HG02610 (cell line): Measurements from ENCODE around the gene DPAGT1.

Experiments
- ATAC-seq: cut with Tn5 transposase; IDR thresholded peaks from one replicate; pipeline ENCODE4 v1.9.1; 2021; ENCODE audit warnings: mild to moderate bottlenecking, moderate library complexity; ENCODE audit not compliant: unreplicated experiment

Gene DPAGT1

GRCh38 chr11:119095066-119095880, 6.4 kb downstream of the DPAGT1 start:
- peak; percentile 84 for ATAC-seq

DNA sequence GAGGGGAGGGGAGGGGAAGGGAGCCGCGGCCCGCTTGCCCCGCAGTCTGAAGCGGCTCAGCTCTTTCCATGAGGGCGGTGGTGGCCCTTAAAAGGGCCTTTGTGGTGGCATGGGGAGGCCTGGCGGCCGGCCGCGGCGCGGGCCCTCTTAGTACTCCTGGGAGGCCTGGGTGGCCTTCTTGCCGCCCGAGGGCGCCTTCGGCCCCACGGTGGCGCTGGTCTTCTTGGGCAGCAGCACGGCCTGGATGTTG, 6.9 kb downstream of the DPAGT1 start:
- peak; percentile 28 for ATAC-seq

DNA sequence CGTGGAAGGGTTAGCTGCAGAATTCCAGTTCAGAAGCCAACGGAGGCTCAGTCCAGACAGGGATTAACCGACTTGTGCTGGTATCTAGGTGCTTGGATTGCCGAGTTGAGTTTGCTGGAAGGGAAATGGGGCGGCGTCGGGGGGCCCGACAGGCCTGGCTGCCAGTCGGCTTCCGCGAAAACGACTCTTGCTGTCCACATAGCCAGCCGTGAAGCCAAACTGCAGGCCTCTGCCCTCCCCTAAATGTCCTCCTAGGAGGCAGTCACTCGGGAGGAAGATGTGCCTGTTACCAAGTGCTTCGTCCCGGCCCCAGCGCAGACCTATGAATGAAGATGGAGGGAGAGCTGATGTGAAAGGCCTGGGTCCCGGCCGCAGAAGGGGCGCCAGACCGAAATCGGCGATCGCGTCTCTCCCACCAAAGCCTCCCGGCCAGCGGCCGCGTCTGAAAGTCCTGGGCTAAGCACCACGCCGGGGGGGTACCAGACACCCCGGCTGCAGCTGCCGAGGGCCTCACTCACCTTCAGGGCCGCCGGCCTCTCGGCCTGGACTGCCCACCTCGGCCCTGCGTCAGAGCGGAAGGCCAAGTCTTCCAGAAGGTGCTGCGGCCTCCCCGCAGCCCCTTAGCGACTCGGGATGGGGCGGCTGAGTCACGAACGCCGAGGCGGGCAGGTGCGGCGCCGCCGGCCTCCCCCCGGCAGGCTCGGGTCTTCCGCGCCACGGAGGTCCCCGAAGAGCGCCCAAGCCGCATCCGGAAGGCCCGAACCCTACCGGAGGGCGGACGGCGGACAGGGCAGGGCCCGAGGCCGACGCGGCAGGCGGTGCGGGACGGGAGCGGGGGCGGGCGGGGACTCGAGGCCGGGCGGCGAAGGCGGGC, 7.5 kb downstream of the DPAGT1 start:
- ATAC-seq = peak; percentile 1

DNA sequence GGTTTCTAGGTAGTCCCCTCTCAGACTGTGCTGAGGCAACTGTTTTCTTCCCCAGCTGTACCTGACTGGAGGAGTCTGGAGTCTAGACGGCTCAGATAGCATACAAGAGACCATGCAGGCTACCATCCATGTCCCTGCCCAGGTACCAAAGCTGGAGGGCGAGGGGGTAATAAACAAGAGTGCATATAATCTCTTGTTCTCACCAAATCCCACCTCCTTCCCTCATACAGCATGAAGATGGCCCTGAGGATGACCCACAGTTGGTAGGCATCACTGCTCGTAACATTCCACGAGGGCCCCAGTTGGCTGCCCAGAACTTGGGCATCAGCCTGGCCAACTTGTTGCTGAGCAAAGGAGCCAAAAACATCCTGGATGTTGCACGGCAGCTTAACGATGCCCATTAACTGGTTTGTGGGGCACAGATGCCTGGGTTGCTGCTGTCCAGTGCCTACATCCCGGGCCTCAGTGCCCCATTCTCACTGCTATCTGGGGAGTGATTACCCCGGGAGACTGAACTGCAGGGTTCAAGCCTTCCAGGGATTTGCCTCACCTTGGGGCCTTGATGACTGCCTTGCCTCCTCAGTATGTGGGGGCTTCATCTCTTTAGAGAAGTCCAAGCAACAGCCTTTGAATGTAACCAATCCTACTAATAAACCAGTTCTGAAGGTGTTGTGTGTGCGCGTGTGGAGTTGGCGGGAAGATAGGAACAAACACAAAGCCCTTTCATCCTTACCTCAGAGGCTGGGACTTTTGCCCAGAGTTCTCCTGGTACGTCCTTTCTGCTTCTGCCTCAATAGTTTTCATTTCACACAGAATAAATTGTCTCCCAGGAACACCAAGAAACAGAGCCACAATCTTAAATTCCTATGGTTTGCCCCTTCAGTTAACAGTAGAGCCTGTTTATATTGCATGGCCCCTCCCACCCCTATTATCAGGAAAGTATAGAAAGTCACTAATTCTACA, 8.5 kb downstream of the DPAGT1 start:
- ATAC-seq = no peak

DNA sequence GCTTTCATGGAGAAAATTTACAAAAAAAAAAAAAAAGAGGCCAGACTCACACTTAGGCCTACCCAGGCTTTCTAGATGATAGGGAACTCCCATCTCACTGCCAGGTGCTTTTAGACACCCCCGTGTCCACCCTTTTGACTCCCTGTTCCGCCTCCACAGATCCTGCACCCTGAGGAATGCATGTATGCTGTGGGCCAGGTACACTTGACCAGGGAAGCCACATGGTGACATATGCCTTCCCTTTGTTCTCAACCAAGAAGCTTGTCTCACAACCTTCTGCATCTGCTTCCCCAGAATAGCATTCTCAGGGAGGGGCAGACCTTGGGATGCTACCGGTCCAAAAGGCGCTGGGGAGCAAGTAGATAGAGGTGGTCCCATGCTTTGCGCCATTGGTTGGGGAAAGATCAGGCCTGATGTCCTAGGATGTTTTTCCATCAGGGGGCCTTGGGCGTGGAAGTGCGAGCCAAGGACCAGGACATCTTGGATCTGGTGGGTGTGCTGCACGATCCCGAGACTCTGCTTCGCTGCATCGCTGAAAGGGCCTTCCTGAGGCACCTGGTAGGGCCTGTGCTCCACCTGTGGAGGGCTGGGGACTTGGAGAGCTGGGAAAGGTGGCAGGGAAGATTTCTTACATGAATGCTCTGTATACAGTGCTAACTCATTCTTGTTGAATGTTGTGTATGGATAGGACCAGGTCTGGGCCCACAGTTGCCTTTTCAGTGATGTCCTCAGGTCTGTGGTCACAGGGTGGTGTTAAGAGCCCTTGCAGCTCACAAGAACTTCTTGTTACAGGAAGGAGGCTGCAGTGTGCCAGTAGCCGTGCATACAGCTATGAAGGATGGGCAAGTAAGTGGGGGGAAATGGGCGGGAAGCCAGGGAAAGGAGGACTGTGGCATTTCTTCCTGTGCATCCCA, 9.4 kb downstream of the DPAGT1 start:
- ATAC-seq = no peak

GRCh38 chr11:119091178-119091577, 10.5 kb downstream of the DPAGT1 start:
- ATAC-seq = no peak

DNA sequence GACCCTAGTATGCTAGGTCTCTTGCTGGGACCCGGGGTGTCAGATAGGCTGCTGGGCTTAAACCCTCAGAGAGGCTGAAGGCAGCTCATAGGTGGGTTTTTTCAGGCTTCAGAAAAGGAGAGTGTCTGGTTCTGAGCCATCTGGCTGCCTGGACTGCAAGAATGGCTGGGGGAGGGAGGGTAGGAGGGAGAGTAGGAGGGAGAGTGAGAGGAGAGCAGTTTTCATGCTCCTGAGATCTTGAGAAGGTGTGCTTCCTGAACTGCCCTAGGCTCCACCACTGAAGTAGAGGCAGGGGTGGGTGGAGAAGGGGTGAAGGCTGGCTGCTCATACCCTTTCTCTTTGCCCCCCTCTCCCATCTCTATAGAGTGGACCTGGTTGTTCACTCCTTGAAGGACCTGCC, 12.3 kb downstream of the DPAGT1 start:
- no peak for ATAC-seq

DNA sequence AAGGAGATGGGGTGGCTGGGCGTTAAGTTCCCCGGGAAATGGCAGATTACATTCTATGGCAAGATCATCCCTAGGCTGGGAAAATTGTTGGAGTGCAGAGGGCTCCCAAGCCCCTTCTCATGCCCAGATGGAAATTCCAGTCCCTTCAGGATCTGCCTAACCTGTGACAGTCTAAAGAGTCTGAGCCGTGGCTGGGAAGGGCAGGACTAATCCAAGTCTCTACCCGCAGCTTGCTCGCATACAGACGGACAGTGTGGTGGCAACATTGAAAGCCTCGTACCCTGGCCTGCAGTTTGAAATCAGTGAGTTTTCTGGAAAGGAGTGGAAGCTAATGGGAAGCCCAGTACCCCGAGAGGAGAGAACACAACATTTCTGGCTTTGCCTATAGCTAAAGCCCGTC, 13.2 kb downstream of the DPAGT1 start:
- no peak for ATAC-seq

DNA sequence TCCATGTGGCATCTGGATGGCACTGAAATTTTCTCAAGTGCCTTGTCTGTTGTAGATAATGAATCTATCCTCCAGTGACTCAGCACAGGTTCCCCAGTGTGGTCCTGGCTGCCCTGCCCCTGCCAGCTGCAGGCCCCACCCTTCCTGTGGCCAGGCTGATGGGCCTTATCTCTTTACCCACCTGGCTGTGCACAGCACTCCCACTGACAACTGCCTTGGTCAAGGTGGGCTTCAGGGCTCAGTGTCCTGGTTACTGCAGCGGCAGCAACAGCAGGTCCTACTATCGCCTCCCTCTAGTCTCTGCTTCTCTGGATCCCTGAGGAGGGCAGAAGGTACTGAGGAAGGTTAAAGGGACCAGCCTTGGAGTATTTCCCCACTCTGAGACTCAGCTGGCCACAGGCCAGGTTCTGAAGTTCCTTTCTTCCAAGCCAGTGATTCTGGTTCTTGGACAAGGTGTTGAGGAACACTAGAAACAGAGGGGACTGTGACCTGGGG, 13.9 kb downstream of the DPAGT1 start:
- no peak for ATAC-seq

DNA sequence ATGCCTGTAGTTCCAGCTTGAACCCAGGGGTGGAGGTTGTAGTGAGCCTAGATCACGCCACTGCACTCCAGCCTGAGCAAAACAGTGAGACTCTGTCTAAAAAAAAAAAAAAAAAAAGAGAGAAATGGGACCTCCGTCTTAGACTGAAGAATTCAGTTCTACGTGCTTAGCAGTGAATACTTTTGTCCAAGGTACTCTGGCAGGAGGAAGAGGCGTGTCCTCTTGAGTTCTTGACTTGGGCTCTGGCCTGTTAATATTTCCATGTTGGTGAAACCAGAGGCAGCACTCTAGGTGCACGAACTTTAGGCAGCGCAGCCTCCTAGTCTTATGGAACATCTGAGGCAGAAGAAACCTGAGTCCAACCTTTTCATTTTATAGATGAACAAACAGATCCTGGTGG, 14.5 kb downstream of the DPAGT1 start:
- no peak for ATAC-seq

DNA sequence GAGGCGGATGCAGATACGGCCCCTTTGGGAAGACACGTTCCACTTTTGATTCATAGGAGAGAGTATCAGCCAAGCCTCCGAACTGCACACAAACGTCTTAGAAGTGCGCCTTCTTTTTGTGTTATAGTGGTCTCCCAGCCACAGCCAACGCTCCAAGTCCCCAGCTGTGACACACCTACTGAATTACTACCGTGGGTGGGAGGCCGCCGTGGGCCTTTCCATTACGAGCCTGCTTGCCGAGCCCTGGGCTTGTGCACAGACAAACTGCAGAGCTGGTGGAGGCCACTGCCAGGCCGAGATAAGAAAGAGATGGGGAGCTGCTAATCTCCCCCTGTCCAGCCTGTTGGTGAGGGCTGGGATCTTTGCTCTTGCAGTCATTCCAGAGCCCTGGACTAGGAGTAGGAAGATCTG, 16.2 kb downstream of the DPAGT1 start:
- ATAC-seq = peak; percentile 16

- peak; percentile 91 for ATAC-seq
Observed at GRCh38 chr11:119084663-119085436, 16.8 kb downstream of the DPAGT1 start, which contains the start of gene HMBS. HMBS (plus strand) TSS chr11:119084881; CDS start chr11:119085034, 153 bp downstream.

- no peak for ATAC-seq
Observed at GRCh38 chr11:119081682-119082260, 19.9 kb downstream of the DPAGT1 start.

DNA sequence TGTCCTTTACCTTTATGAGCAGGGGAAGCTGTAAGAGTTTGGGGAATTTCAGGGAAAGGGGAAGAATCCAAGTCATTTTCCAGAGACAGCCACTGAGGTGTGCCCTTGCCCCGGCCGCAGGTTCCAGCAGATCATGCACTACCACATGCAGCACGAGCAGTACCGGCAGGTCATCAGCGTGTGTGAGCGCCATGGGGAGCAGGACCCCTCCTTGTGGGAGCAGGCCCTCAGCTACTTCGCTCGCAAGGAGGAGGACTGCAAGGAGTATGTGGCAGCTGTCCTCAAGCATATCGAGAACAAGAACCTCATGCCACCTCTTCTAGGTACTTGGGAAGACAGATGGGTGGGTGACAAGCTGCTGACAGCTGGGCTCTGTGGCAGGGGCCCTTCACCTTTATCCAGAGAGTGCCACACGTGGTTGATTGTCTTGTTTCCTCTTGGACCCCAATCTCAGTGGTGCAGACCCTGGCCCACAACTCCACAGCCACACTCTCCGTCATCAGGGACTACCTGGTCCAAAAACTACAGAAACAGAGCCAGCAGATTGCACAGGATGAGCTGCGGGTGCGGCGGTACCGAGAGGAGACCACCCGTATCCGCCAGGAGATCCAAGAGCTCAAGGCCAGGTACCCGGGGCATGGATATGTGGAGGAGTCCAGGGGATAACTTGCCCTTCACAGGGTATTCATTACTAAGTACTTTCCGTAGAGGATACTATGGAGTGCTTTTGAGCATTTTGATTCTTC, 22.8 kb downstream of the DPAGT1 start:
- no peak for ATAC-seq

DNA sequence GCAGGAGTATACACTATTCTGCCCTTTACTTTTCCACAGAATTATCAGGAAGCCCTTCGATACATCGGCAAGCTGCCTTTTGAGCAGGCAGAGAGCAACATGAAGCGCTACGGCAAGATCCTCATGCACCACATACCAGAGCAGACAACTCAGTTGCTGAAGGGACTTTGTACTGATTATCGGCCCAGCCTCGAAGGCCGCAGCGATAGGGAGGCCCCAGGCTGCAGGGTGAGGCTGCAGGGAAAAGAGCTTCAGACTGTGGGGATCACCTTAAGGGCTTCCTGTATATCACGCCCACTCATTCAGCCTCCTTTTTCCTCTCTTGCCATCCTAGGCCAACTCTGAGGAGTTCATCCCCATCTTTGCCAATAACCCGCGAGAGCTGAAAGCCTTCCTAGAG, 23.8 kb downstream of the DPAGT1 start:
- ATAC-seq = no peak

- peak; percentile 92 for ATAC-seq
Observed at GRCh38 chr11:119067371-119068222, 34.1 kb downstream of the DPAGT1 start, which contains the start of gene VPS11. VPS11 (plus strand) TSS chr11:119067818; CDS start chr11:119067824, 6 bp downstream.

DNA sequence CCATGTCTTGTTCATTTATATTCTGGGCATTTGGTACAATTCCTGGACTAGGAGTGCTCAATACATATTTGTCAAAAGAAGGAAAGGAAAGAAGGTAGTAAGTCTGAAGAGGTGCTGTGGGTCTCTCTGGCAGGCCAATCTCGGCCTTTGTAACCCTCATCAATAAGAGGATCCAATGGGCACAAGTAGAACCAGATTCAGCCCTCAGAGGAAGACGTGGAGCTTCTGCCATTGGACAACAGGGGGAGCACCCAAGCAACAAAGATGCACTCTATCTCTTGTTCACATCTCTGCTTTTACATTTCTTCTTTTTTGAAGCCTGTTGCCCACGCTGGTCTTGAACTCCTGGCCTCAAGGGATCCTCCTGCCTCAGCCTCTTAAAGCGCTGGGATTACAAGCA, 36.3 kb downstream of the DPAGT1 start:
- no peak for ATAC-seq
